ENCODE measurements around the gene LRRC8E. TPM values are rescaled to one million over a fixed set of nuclear protein-coding genes. Genes with fewer than 3 reads are reported as not detected.
A peak's percentile ranks its signal among the peaks of the same experiment; 100 is the strongest.
"Not testable (repeated sequence)": the region's sequence is repeated elsewhere in the genome, so short reads cannot be mapped to it uniquely, and the experiment has no call there.

LRRC8E gene
- total RNA-seq, 1 donor from 2014 or later: not detected

DNA sequence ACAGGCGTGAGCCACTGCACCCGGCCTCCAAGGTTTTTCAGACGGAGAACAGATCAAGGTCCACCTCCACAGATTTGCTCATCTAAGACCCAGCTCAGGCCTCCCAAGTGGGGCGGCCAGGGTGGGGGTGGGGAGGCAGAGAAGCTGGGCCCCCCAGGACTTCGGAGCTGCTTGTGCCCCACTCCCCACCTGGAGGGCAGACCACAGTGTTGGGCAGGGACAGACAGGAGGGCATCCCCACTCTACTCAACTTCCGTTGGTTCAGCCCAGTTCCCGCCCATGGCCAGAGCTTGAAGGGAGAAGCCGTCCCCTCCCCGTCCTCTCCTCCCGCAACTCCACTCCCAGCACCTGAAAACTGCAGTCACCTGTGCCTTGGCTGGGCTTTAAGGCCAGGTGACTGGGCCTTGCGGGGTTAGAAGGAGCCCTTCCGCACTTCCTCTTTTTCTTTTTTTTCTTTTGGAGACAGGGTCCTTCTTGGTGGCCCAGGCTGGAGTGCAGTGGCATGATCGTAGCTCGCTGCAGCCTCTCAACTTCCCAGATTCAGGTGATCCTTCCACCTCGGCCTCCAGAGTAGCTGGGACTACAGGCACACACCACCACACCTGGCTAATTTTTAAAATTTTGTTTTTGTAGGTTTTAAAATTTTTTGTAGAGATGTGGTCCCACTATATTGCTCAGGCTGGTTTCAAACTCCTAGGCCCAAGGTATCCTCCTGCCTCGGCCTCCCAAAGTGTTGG, 734 bp upstream of the LRRC8E start:
- no peak for DNase-seq

DNA sequence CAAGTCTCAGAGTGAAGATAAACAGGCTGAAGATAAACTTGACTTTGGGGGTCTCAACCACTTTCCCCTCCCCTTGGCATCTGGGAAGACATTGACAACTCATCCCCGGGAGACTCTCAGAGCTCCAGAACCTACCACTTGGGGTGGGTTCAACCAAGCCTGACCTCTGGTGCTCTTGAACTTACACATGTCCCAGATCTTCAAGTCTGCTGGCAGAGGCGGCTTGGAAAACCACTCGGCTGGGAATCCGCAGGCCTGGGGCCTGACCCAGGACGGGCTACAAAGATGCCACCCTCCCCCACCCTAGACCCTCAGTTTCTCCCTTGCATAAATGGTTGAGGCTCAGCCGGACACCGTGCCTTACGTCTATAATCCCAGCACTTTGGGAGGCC, 512 bp downstream of the LRRC8E start:
- no peak for DNase-seq

DNA sequence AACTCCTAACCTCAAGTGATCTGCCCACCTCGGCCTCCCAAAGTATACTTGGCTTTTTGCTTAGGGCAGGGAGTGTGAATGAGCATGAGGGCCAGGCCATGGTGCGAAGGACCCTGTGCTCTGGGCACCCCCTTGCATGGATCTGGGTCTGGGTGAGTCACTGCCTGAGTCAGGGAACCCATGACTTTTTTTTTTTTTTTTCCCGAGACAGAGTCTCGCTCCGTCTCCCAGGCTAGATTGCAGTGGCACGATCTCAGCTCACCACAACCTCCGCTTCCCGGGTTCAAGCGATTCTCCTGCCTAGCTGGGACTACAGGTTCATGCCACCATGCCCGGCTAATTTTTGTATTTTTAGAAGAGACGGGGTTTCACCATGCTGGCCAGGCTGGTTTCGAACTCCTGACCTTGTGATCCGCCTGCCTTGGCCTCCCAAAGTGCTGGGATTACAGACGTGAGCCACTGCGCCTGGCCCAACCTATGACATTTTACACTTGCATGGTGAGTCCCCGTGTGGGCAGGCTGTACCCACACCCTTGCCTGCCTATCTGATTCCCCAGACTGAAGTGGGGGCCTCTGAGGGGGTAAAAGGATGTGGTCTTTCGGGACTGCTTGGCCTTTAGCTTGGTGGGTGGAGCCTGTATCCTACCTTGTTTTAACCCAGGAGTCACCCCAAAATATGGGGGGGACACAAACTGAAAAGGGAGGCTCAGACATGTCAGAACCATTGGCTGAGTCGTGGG, 5.2 kb downstream of the LRRC8E start:
- not testable (repeated sequence) for DNase-seq

DNA sequence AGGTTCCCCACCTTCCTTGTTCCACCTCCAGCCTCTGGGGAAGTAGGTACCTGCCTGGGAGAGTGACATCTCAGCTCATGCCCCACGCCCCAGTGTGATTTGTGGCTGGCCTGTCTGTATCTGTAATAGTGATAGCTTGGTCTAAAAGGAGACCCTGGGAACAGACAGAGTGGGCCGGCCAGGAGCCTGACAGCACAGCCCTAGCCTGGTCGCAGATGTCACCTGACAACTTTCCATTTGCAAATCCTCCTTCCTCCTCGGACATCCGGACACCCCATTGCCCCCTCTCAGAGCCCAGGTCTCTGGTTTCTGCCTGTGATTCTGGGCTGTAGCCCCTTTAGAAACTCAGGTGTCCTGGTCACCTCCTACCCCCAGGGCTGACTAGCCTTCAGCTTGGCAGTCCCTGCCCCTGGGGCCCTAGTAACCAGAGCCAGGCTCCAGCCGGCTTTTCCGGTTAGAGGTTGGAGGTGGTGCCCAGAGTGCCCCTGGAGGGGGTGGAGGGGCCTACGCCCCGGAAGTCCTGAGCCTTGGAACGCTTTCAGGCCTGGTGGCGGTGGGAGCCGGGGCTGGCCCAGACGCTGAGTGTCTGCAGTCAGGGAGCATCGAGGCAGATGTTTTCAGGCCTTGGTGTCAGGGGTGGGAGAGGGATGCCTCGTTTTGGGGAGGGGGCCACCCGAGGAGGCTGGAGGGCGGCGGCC, 6.5 kb downstream of the LRRC8E start:
- no peak for DNase-seq

DNA sequence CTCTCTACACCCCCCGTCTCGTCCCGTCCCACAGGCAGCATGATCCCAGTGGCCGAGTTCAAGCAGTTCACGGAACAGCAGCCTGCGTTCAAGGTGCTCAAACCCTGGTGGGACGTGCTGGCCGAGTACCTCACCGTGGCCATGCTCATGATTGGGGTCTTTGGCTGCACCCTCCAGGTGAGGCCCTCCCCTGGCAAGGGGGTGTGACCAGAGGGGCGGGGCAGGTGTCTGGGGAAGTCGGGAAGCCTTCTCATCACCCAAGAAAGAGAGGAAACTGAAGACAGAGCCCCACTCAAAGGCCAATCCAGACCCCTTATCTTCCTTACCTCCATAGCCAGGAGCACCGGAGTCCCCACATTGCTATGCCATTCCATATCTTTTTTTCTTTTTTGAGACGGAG, 7.3 kb downstream of the LRRC8E start:
- DNase-seq: no peak

DNA sequence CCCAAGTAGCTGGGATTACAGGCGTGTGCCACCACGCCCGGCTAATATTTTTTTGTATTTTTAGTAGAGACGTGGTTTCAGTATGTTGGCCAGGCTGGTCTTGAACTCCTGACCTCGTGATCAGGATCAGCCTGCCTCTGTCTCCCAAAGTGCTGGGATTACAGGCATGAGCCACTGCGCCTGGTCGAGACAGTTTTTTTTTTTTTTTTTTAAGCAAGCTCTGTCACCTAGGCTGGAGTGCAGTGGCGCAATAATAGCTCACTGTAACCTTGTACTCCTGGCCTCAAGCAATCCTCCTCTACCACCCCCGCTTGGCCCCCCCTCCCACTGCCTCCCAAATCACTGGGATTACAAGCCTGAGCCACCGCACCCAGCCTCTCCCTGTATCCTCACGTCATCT, 9.0 kb downstream of the LRRC8E start:
- DNase-seq: no peak

DNA sequence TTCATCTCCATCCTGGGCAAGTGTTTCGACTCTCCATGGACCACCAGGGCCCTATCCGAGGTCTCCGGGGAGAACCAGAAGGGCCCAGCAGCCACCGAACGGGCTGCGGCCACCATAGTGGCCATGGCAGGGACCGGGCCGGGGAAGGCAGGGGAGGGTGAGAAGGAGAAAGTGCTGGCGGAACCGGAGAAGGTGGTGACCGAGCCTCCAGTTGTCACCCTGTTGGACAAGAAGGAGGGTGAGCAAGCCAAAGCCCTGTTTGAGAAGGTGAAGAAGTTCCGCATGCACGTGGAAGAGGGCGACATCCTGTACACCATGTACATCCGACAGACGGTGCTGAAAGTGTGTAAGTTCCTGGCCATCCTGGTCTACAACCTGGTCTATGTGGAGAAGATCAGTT, 10.7 kb downstream of the LRRC8E start:
- no peak for DNase-seq

DNA sequence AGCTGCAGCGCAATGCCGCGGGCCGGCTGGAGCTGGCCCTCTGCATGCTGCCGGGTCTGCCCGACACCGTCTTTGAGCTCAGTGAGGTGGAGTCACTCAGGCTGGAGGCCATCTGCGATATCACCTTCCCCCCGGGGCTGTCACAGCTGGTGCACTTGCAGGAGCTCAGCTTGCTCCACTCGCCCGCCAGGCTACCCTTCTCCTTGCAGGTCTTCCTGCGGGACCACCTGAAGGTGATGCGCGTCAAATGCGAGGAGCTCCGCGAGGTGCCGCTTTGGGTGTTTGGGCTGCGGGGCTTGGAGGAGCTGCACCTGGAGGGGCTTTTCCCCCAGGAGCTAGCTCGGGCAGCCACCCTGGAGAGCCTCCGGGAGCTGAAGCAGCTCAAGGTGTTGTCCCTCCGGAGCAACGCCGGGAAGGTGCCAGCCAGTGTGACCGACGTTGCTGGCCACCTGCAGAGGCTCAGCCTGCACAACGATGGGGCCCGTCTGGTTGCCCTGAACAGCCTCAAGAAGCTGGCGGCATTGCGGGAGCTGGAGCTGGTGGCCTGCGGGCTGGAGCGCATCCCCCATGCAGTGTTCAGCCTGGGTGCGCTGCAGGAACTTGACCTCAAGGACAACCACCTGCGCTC, 11.6 kb downstream of the LRRC8E start:
- no peak for DNase-seq

DNA sequence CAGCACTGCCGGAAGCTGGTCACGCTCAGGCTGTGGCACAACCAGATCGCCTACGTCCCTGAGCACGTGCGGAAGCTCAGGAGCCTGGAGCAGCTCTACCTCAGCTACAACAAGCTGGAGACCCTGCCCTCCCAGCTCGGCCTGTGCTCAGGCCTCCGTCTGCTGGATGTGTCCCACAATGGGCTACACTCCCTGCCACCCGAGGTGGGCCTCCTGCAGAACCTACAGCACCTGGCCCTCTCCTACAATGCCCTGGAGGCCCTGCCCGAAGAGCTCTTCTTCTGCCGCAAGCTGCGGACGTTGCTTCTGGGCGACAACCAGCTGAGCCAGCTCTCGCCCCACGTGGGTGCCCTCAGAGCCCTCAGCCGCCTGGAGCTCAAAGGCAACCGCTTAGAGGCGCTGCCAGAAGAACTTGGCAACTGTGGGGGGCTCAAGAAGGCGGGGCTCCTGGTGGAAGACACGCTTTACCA, 12.1 kb downstream of the LRRC8E start:
- no peak for DNase-seq

DNA sequence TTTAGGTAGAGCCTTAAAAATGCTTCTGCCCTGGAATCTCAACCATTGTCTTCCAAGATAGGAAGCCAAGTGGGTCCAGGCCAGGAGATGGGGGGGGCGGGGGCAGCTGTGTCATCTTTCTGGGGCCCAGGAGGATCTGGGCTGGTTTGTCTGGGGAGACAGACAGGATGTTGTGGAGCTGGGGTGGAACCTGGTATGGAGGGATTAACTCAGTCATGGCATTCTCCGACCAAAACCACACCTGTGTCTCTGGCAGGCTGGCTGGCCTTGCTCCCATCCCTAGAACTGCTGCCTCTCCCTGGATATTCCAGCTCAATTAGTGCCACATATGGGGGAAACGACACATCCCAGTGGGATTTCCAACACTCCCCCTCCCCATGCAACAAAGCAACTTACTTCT, 12.6 kb downstream of the LRRC8E start:
- no peak for DNase-seq

DNA sequence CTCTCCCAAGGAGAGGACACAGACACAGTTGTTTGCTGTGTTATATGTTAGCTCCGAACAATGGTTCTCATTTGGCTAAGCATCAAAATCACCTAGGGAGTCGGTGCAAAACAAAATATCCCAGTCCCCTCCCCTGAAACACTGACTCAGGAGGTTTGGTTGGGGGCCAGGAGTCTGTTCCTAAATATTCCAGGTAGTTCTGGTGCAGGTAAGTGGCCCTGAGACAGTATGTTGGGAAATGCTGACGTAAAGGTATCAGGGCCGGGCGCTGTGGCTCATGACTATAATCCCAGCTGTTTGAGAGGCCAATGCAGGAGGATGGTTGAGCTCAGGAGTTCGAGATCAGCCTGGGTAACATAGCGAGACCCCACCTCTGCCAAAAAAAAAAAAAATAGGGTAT, 13.0 kb downstream of the LRRC8E start:
- no peak for DNase-seq

DNA sequence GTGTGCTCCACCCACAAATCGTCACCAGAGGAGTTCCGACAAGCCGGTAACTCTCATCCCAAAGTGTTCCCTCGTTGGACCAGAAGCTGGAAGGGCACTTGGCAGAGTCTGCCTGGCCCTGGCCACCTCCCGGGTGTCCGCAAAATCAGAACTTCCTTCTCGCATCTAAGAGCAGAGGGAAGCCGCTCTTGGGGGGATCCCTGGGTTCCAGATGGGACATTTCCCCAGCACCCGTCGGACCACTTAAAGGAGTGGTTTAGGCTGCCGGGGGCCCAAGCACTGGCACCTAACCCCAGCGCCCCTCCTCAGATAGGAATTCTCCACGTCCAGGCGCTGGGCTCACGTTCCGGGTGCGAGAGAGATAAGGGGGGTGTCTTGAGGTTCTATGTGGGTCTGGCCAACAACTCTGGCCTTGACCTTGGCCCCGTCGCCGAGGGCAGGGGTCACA, 14.5 kb downstream of the LRRC8E start:
- DNase-seq: no peak

DNA sequence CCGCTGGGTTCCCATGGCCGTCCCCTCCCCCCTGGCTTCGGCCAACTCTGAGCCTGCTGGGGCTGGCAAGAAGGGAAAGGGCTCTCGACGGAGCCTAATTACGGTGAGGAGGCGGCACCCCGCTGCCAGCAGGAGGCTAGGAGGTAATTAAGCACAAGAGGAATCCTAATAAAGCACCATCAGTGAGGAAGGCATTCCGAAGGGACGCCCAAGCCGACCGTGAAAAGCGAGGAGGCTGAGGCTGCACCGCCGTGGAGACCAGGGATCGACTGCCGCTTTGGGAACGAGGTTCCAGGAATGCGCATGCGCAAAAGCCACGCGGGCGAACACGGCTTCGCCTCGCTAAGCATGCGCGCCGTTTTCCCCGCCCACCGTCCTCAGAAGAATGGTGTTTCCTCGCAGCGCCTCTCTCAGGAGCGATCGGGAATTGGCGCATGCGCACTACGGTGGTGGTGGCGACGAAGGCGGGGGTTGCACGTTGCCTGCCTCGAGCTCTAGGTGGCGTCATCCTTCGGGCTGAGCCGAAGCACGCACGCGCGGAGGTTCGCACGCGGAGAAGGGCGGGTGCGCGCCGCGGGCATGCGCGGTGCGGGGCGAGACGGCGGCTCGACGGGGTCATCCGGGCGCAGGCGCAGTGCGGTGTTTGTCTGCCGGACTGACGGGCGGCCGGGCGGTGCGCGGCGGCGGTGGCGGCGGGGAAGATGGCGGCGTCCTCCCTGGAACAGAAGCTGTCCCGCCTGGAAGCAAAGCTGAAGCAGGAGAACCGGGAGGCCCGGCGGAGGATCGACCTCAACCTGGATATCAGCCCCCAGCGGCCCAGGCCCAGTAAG, 15.1 kb downstream of the LRRC8E start, which contains the start of gene MAP2K7:
TSS of gene MAP2K7 (plus strand) at position 634 of the 830 bp plus-strand sequence. CDS start at position 702, 68 bp downstream.
- DNase-seq: peak; percentile 96

DNA sequence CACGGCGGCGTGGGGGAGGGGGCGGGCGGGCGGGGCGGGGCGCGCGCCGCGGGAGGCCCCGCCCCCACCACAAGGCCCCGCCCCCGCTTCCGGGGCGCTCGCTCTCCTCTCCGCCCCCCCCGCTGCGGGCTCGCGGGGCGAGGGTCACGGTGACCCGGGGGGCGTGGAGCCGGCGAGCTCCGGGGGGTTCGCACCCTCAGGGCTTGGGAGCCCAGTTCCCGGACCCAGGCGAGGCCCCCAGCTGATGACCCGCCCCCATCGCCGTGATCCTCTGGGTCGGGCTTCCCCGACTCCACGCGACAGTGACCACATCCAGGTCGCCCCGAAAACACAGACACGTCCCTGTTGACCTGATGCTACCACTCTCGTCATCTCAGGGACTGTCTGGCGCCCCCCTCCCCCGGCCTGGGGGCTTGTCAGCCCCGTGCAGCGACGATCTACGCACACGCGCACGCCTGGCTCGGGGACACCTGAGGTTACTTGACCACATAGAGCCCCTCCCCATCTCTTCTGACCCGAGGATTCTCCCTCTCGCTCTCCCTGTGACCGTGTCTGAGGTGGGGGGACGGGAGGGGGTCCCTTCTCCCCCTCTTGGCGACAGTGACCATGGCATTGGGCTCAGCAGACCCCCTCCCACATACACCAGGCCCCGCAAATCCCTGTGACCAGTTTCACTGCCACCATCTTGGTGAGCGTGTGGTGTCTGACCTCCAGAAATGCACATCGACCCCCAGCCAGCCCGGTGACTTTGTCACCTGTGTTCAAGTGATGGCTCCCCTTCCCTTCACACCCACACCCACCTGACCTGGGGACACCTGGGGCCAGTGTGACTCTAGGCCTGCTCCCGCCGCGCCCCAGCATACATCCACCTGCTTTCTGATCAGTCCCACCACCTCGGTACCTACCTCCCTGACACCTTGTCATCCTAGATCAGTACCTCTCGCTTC, 16.0 kb downstream of the LRRC8E start:
- DNase-seq: no peak

DNA sequence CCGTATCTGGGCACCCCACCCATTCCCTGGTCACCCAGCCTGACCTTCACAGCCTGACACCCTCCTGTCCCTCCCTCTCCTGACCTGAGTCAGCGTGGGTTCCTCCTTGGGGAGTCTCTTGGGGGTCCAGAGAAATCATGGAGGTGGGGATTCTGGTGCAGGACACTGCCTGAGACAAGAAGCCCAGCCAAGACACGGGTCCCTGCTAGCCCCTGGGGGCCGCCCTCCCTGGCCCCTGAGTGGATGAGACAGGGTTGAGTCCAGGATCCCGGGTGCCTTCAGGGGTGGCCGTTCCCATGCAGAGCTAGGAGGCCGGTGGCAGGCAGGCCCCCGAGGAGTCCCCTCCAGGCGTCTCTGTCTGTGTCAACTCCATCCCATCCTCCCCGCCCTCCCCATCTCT, 17.0 kb downstream of the LRRC8E start:
- no peak for DNase-seq

DNA sequence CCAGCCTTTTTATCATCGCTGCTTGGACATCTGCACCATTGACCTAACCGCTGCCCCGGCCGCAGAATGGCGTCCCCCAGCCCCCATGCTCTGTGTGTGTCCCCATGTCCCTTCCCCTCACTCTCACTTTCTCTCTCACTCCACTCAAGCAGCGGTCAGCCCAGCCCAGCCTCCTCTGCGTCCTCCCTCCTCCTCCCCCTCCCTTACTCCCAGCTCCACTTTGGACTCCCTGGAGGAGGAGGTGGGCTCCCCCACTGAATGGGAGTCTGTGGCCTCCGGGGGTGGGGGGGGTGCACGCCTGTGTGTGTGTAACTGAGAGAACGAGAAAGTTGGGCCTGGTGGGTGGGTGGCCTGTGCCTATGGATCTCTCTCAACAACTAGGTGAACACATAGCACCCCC, 17.5 kb downstream of the LRRC8E start:
- DNase-seq: no peak

DNA sequence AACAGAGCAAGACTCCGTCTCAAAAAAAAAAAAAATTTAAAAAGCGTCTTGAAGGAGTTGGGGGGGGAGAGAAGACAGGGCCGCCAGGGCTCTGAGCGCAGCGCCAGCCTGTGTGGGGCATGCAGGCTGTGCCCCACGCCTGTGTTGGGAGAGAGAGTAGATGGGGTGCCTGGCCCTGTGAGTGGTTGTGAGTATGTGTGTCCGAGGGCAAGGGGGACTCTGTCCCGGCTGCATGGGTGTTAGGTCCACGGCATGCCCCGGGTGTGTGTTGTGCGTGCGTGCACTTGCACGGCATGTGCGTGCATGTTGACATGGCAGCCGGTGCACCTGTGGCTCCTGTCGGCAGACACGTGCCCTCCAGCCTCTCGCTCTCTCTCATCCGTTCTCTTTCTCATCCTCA, 18.8 kb downstream of the LRRC8E start:
- no peak for DNase-seq

DNA sequence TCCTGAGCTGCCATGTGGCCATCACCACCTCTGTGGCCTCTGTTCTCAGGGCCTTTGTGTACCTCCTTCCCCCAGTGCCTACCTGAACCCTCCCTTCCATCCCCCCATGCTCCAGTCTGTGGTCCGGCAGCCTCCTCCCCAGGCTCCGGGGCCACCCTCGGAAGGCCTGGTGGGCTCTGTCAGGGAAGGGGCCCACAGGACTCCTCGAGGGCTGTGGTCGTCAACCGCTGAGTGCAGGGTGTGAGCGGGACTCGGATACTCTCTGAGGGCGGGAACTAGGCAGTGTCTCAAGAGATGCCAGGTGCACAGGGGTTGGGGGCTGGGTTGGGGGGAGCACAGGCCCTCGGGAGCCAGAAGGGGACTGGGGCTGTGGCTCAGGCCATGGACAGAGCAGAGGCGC, 19.2 kb downstream of the LRRC8E start:
- DNase-seq: no peak

DNA sequence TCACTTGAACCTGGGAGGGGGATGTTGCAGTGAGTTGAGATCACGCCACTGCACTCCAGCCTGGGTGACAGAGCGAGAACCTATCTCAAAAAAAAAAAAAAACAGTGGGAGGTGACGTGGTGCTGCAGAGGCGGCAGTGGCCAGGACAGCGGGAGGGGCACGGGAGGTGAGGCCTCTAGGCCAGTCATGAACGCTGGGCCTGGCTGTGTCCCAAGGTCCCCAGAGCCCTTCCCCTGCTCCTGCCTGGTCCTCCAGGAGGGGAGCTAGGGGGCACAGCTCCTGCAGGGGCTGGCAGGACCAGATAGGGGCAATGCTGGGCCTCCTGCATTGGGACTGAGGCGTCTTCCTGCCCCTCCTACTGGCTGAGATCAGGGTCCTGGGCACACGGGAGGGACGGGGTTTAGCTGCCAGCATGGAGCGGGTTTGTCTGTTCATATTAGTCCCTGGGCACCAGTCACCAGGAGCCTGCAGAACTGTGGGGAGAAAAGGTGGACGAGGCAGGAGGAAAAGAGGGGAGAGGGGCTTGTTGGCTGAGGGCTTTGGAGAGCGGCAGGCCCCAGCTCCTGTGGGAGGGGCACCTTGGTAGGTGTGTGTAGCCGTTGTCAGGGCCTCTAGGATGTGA, 19.9 kb downstream of the LRRC8E start:
- DNase-seq: no peak

All from occipital lobe (tissue), 2 donors.